T-helper 2 cell treated with Interferon-gamma antibody and Interleukin-4, amounts not matched to agents 5 μg/mL and 100 μg/mL, for 36 hours (primary cell): ENCODE data around the gene AMBP.
"Not testable (repeated sequence)": the region's sequence is repeated elsewhere in the genome, so short reads cannot be mapped to it uniquely, and the experiment has no call there.

Source experiments
- DNase-seq: peaks from one replicate; pipeline ENCODE4 v3.0.0; 2021; ENCODE audit warnings: low spot score
- H3K27ac Mint-ChIP-seq: one replicate; pipeline ENCODE4 v1.8.0; 2021; ENCODE audit warnings: mild to moderate bottlenecking, mixed read lengths
- H3K27me3 Mint-ChIP-seq: one replicate; pipeline ENCODE4 v1.8.0; 2021; ENCODE audit warnings: low read depth, mixed read lengths
- H3K36me3 Mint-ChIP-seq: one replicate; pipeline ENCODE4 v1.8.0; 2021; ENCODE audit warnings: low read depth, mixed read lengths
- H3K4me1 Mint-ChIP-seq: one replicate; pipeline ENCODE4 v1.8.0; 2021; ENCODE audit warnings: low read depth, mixed read lengths
- H3K4me3 Mint-ChIP-seq: one replicate; pipeline ENCODE4 v1.8.0; 2022; ENCODE audit warnings: mild to moderate bottlenecking, moderate library complexity, mixed read lengths
- H3K9me3 Mint-ChIP-seq: one replicate; pipeline ENCODE4 v1.8.0; 2021; ENCODE audit warnings: mixed read lengths

The AMBP gene

GRCh38 chr9:114089206-114089840, 11.2 kb upstream of the AMBP start:
- H3K4me1 Mint-ChIP-seq: no peaks in the 10 kb centered on the region
- no peak overlapping the region for H3K27ac Mint-ChIP-seq
- H3K9me3 Mint-ChIP-seq: no peaks in the 10 kb centered on the region
- no peak for DNase-seq
- no peaks in the 10 kb centered on the region for H3K36me3 Mint-ChIP-seq
- peaks cover 2% of the 10 kb centered on the region for H3K27me3 Mint-ChIP-seq
- no peak overlapping the region for H3K4me3 Mint-ChIP-seq

- DNase-seq: no peak
- H3K9me3 Mint-ChIP-seq: no peaks in the 10 kb centered on the region
- H3K4me1 Mint-ChIP-seq: no peaks in the 10 kb centered on the region
- H3K27ac Mint-ChIP-seq: no peak overlapping the region
- peaks cover 2% of the 10 kb centered on the region for H3K27me3 Mint-ChIP-seq
- H3K36me3 Mint-ChIP-seq: no peaks in the 10 kb centered on the region
- H3K4me3 Mint-ChIP-seq: no peak overlapping the region
These were observed 10.6 kb upstream of the AMBP start for GRCh38 chr9:114088571-114089170.

DNA sequence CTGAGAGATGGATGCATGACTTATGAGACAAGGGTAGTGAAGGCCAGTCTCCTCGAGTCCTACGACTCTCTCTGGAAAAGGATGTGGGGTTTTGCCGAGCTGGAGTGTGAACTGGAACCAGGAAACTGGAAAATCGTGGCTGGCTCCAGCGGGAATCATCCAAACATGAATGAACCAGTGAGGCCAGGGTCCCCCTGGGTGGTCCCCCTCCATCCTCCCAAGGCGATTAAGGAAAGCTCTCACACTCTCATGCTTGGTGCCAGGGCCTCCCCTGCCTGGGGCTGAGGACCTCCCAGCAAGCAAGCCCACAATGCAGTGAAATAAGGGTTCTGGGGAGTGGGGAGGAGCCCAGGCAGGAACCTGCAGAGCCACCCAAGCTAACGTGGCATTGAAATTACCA, 9.6 kb upstream of the AMBP start:
- Mint-ChIP-seq H3K4me3 (no peak overlapping the region), H3K4me1 (no peaks in the 10 kb centered on the region), H3K36me3 (no peaks in the 10 kb centered on the region), H3K27ac (no peak overlapping the region), H3K27me3 (peaks cover 2% of the 10 kb centered on the region), H3K9me3 (no peaks in the 10 kb centered on the region)
- DNase-seq: no peak

GRCh38 chr9:114086607-114087006, 8.5 kb upstream of the AMBP start:
- DNase-seq: no peak
- H3K36me3 Mint-ChIP-seq: no peaks in the 10 kb centered on the region
- no peaks in the 10 kb centered on the region for H3K4me1 Mint-ChIP-seq
- H3K27me3 Mint-ChIP-seq: peaks cover 5% of the 10 kb centered on the region
- H3K9me3 Mint-ChIP-seq: no peaks in the 10 kb centered on the region
- no peak overlapping the region for H3K27ac Mint-ChIP-seq
- no peak overlapping the region for H3K4me3 Mint-ChIP-seq

GRCh38 chr9:114086009-114086408, 7.9 kb upstream of the AMBP start:
- DNase-seq: no peak
- no peaks in the 10 kb centered on the region for H3K36me3 Mint-ChIP-seq
- no peaks in the 10 kb centered on the region for H3K9me3 Mint-ChIP-seq
- no peak overlapping the region for H3K4me3 Mint-ChIP-seq
- peaks cover 5% of the 10 kb centered on the region for H3K27me3 Mint-ChIP-seq
- no peaks in the 10 kb centered on the region for H3K4me1 Mint-ChIP-seq
- no peak overlapping the region for H3K27ac Mint-ChIP-seq

DNA sequence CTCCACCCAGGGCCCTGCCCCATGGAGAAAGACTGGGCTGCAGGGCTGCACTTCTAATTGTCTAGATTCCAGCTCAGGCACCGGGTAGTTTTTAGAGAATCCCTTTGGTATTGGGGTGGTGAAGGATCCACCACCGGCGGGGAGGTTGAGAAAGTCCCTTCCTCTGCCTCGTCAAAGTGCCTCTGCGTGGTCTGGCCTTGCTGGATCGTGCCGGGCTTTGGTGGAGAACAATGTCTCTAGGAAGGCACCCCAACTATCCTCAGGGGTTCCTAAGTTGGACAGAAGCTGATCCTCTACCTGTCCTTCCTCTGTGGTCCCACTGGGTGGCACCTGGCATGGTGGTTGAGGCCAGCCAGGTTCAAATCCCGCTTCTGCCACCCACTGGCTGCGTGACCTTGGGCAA, 7.3 kb upstream of the AMBP start:
- peaks cover 3% of the 10 kb centered on the region for H3K27me3 Mint-ChIP-seq
- no peak overlapping the region for H3K27ac Mint-ChIP-seq
- DNase-seq: no peak
- H3K4me1 Mint-ChIP-seq: no peaks in the 10 kb centered on the region
- H3K36me3 Mint-ChIP-seq: no peaks in the 10 kb centered on the region
- no peaks in the 10 kb centered on the region for H3K9me3 Mint-ChIP-seq
- no peak overlapping the region for H3K4me3 Mint-ChIP-seq

GRCh38 chr9:114084282-114085073, 6.4 kb upstream of the AMBP start:
- DNase-seq: no peak
- H3K27me3 Mint-ChIP-seq: peaks cover 3% of the 10 kb centered on the region
- no peak overlapping the region for H3K27ac Mint-ChIP-seq
- H3K4me3 Mint-ChIP-seq: no peak overlapping the region
- no peaks in the 10 kb centered on the region for H3K4me1 Mint-ChIP-seq
- H3K9me3 Mint-ChIP-seq: no peaks in the 10 kb centered on the region
- H3K36me3 Mint-ChIP-seq: no peaks in the 10 kb centered on the region

- Mint-ChIP-seq H3K27ac (no peak overlapping the region), H3K9me3 (no peaks in the 10 kb centered on the region), H3K36me3 (no peaks in the 10 kb centered on the region), H3K4me1 (no peaks in the 10 kb centered on the region), H3K27me3 (peaks cover 3% of the 10 kb centered on the region), H3K4me3 (no peak overlapping the region)
- no peak for DNase-seq
These were observed 5.6 kb upstream of the AMBP start for GRCh38 chr9:114083666-114084065.

DNA sequence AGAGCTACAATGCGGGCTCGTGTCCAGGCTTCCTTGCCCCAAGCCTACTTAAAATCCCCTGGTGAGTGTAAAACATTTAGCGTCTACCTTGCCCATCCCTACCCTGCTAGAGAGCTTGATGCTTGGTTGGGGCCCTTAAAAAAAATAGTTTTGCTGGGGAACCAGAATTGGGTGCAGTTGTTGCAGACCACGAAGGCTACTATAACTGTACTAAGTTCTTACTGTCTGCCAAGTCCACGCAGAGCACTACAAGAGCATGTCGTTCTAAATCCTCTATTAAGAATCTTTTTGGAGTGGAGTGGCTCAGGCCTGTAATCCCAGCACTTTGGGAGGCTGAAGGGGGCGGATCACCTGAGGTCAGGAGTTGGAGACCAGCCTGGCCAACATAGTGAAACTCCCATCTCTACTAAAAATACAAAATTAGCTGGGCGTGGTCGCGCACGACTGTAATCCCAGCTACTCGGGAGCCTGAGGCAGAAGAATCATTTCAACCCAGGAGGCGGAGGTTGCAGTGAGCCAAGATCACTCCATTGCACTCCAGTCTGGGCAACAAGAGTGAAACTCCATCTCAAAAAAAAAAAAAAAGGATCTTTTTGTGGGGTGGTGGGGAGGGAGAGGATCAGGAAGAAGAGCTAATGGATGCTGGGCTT, 4.8 kb upstream of the AMBP start:
- H3K4me3 Mint-ChIP-seq, H3K27ac Mint-ChIP-seq, H3K4me1 Mint-ChIP-seq, DNase-seq, H3K36me3 Mint-ChIP-seq, H3K27me3 Mint-ChIP-seq, H3K9me3 Mint-ChIP-seq: not testable (repeated sequence)

GRCh38 chr9:114082017-114082762, 4.1 kb upstream of the AMBP start:
- H3K4me3 Mint-ChIP-seq: no peak overlapping the region

DNA sequence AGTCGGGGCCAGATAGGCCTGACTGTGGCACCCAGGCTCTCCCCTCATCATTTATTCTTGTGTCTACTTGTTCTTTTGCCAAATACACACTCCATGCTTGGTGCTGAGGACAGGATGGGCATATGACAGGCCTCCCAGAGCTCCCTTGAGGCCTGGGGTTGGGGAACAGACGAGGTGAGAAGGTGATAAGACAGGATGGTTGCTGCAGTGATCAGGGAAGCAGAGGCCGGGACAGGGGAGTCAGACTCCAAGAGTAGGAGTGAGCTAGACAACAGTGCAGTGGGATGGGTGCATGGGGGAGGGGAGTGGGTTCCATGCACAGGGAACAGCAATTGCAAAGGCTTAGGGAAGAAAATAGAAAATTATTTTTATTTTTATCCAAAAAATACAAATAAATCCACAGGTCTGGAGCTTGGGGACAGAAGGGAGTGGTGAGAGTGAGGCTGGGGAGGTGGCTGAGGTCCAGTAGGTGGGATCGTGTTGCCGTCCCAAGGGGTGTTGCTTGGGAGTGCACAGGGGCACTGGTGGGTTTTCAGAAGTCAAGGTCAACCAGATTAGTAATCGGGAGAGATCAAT, 3.4 kb upstream of the AMBP start:
- no peak overlapping the region for H3K27ac Mint-ChIP-seq
- no peak overlapping the region for H3K4me3 Mint-ChIP-seq
- no peak for DNase-seq
- peaks cover 3% of the 10 kb centered on the region for H3K27me3 Mint-ChIP-seq
- no peaks in the 10 kb centered on the region for H3K4me1 Mint-ChIP-seq
- H3K36me3 Mint-ChIP-seq: no peaks in the 10 kb centered on the region
- H3K9me3 Mint-ChIP-seq: no peaks in the 10 kb centered on the region

More at GRCh38 chr9:114082017-114082762, 4.1 kb upstream of the AMBP start:
- Mint-ChIP-seq H3K27ac (no peak overlapping the region), H3K36me3 (no peaks in the 10 kb centered on the region), H3K27me3 (peaks cover 3% of the 10 kb centered on the region), H3K4me1 (no peaks in the 10 kb centered on the region), H3K9me3 (no peaks in the 10 kb centered on the region)
- DNase-seq: peak; percentile 66

- Mint-ChIP-seq H3K27me3 (peaks cover 3% of the 10 kb centered on the region), H3K4me3 (no peak overlapping the region), H3K27ac (no peak overlapping the region), H3K36me3 (no peaks in the 10 kb centered on the region), H3K9me3 (no peaks in the 10 kb centered on the region), H3K4me1 (no peaks in the 10 kb centered on the region)
- no peak for DNase-seq
These were observed 2.8 kb upstream of the AMBP start for GRCh38 chr9:114080773-114081440.

- no peaks in the 10 kb centered on the region for H3K4me1 Mint-ChIP-seq
- H3K36me3 Mint-ChIP-seq: no peaks in the 10 kb centered on the region
- no peaks in the 10 kb centered on the region for H3K9me3 Mint-ChIP-seq
- DNase-seq: no peak
- no peak overlapping the region for H3K4me3 Mint-ChIP-seq
- peaks cover 3% of the 10 kb centered on the region for H3K27me3 Mint-ChIP-seq
- no peak overlapping the region for H3K27ac Mint-ChIP-seq
These were observed 2.2 kb upstream of the AMBP start for GRCh38 chr9:114080195-114080772.
